ENCODE measurements around the gene DMD.

The DMD gene

GRCh38 chrX:31603411-31604120, 1607.8 kb downstream of the DMD start:
- H3K4me1 ChIP-seq (ENCODE audit: insufficient read depth, low read length), result no peaks in the 10 kb centered on the region
- no peaks in the 10 kb centered on the region for H3K79me2 ChIP-seq (ENCODE audit: insufficient read depth, low read length)
- H3K4me3 ChIP-seq (ENCODE audit: low read depth in 1 of 2, low read length in 2 of 2), result no peak overlapping the region
- no peaks in the 10 kb centered on the region for H3K9me3 ChIP-seq (ENCODE audit: insufficient read depth, low read length, severe bottlenecking)
- ATAC-seq (ENCODE audit: insufficient read depth, low read depth) (no peak), DNase-seq (no peak)
- no peaks in the 10 kb centered on the region for H4K20me1 ChIP-seq (ENCODE audit: insufficient read depth, low read length)
- no peak overlapping the region for H3K9ac ChIP-seq (ENCODE audit: low read depth, low read length)
- H3K27me3 ChIP-seq (ENCODE audit: insufficient read depth, low read length, poor library complexity), result no peaks in the 10 kb centered on the region
- no peak overlapping the region for H3K4me2 ChIP-seq (ENCODE audit: insufficient read depth, low read length)
- TF ChIP-seq, protein P1, sequence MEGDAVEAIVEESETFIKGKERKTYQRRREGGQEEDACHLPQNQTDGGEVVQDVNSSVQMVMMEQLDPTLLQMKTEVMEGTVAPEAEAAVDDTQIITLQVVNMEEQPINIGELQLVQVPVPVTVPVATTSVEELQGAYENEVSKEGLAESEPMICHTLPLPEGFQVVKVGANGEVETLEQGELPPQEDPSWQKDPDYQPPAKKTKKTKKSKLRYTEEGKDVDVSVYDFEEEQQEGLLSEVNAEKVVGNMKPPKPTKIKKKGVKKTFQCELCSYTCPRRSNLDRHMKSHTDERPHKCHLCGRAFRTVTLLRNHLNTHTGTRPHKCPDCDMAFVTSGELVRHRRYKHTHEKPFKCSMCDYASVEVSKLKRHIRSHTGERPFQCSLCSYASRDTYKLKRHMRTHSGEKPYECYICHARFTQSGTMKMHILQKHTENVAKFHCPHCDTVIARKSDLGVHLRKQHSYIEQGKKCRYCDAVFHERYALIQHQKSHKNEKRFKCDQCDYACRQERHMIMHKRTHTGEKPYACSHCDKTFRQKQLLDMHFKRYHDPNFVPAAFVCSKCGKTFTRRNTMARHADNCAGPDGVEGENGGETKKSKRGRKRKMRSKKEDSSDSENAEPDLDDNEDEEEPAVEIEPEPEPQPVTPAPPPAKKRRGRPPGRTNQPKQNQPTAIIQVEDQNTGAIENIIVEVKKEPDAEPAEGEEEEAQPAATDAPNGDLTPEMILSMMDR (IDR thresholded peaks at IDR 0.05; ENCODE audit: borderline replicate concordance, extremely low read depth, low read length, poor library complexity, severe bottlenecking), result no peak
- TF ChIP-seq EZH2 (IDR thresholded peaks at IDR 0.05; ENCODE audit: borderline replicate concordance, low read depth, low read length, severe bottlenecking), result no peak
- H3K36me3 ChIP-seq (ENCODE audit: insufficient read depth, low read length), result no peaks in the 10 kb centered on the region
- no peak overlapping the region for H2AFZ ChIP-seq (ENCODE audit: low read depth, low read length)
- H3K27ac ChIP-seq (ENCODE audit: low read length), result no peak overlapping the region

GRCh38 chrX:31600823-31601222, 1610.5 kb downstream of the DMD start:
- Histone ChIP-seq H3K9ac (ENCODE audit: low read depth, low read length) (no peak overlapping the region), H3K36me3 (ENCODE audit: insufficient read depth, low read length) (no peaks in the 10 kb centered on the region), H3K27ac (ENCODE audit: low read length) (no peak overlapping the region), H4K20me1 (ENCODE audit: insufficient read depth, low read length) (no peaks in the 10 kb centered on the region), H3K4me1 (ENCODE audit: insufficient read depth, low read length) (no peaks in the 10 kb centered on the region), H3K79me2 (ENCODE audit: insufficient read depth, low read length) (no peaks in the 10 kb centered on the region), H3K4me2 (ENCODE audit: insufficient read depth, low read length) (no peak overlapping the region), H3K4me3 (ENCODE audit: low read depth in 1 of 2, low read length in 2 of 2) (no peak overlapping the region), H3K27me3 (ENCODE audit: insufficient read depth, low read length, poor library complexity) (no peaks in the 10 kb centered on the region), H2AFZ (ENCODE audit: low read depth, low read length) (no peak overlapping the region), H3K9me3 (ENCODE audit: insufficient read depth, low read length, severe bottlenecking) (no peaks in the 10 kb centered on the region)
- no peak for ATAC-seq (ENCODE audit: insufficient read depth, low read depth)
- no peak for TF ChIP-seq EZH2 (IDR thresholded peaks at IDR 0.05; ENCODE audit: borderline replicate concordance, low read depth, low read length, severe bottlenecking)
- TF ChIP-seq, protein P1 (IDR thresholded peaks at IDR 0.05; ENCODE audit: borderline replicate concordance, extremely low read depth, low read length, poor library complexity, severe bottlenecking), result no peak
- DNase-seq, result no peak

GRCh38 chrX:31593353-31593752, 1618.0 kb downstream of the DMD start:
- Histone ChIP-seq H3K9ac (ENCODE audit: low read depth, low read length) (no peak overlapping the region), H3K4me2 (ENCODE audit: insufficient read depth, low read length) (no peak overlapping the region), H3K4me3 (ENCODE audit: low read depth in 1 of 2, low read length in 2 of 2) (no peak overlapping the region), H3K27ac (ENCODE audit: low read length) (no peak overlapping the region), H3K79me2 (ENCODE audit: insufficient read depth, low read length) (no peaks in the 10 kb centered on the region), H2AFZ (ENCODE audit: low read depth, low read length) (no peak overlapping the region), H3K36me3 (ENCODE audit: insufficient read depth, low read length) (no peaks in the 10 kb centered on the region), H3K27me3 (ENCODE audit: insufficient read depth, low read length, poor library complexity) (no peaks in the 10 kb centered on the region), H3K4me1 (ENCODE audit: insufficient read depth, low read length) (no peaks in the 10 kb centered on the region), H3K9me3 (ENCODE audit: insufficient read depth, low read length, severe bottlenecking) (no peaks in the 10 kb centered on the region), H4K20me1 (ENCODE audit: insufficient read depth, low read length) (no peaks in the 10 kb centered on the region)
- ATAC-seq (ENCODE audit: insufficient read depth, low read depth) (no peak), DNase-seq (no peak)
- TF ChIP-seq, protein P1 (IDR thresholded peaks at IDR 0.05; ENCODE audit: borderline replicate concordance, extremely low read depth, low read length, poor library complexity, severe bottlenecking), result no peak
- no peak for TF ChIP-seq EZH2 (IDR thresholded peaks at IDR 0.05; ENCODE audit: borderline replicate concordance, low read depth, low read length, severe bottlenecking)

All from DND-41 (cell line).